SK-N-MC (cell line): ENCODE results near the gene TM4SF1.

Experiments
- EZH2 ChIP-seq: fragments of 200-600 bp; sonication (generic); IDR thresholded peaks from one replicate; pipeline ENCODE4 v1.6.1; 2017; ENCODE audit warnings: antibody characterized with exemption
- POLR2AphosphoS5 ChIP-seq: IDR thresholded peaks from 2 replicates; pipeline ENCODE4 v1.6.1; 2012; ENCODE audit warnings: mild to moderate bottlenecking, low read depth, low read length, borderline replicate concordance

- TF ChIP-seq POLR2AphosphoS5: no peak
- TF ChIP-seq EZH2: no peak
Measured at GRCh38 chr3:149364624-149365023, 12.8 kb downstream of the TM4SF1 start.
